Hepatocyte (in vitro differentiated cells): ENCODE measurements around the gene TRRAP. TPM values are rescaled to one million over a fixed set of nuclear protein-coding genes. Genes with fewer than 3 reads are reported as not detected.

Experiments
- DNase-seq: peaks from one replicate; pipeline ENCODE4 v3.0.0-alpha.2; 2016; ENCODE audit warnings: low spot score
- H2AFZ ChIP-seq: fragments of 200-600 bp; sonication (generic); 2 replicates; pipeline ENCODE4 v1.6.0; 2016; ENCODE audit warnings: antibody characterized with exemption, mild to moderate bottlenecking
- H3K27ac ChIP-seq: fragments of 200-600 bp; sonication (generic); 2 replicates; pipeline ENCODE4 v1.5.1; 2016; ENCODE audit warnings: mild to moderate bottlenecking
- H3K27me3 ChIP-seq: fragments of 200-600 bp; sonication (generic); 2 replicates; pipeline ENCODE4 v1.6.1; 2016
- H3K36me3 ChIP-seq: fragments of 200-600 bp; sonication (generic); replicated peaks from 2 replicates; pipeline ENCODE4 v1.5.1; 2016; ENCODE audit warnings: low read depth; ENCODE audit not compliant: insufficient read depth
- H3K4me1 ChIP-seq: fragments of 200-600 bp; sonication (generic); 2 replicates; pipeline ENCODE4 v1.5.1; 2016; ENCODE audit warnings: mild to moderate bottlenecking, moderate library complexity; ENCODE audit not compliant: insufficient read depth
- H3K4me2 ChIP-seq: fragments of 200-600 bp; sonication (generic); 2 replicates; pipeline ENCODE4 v1.6.0; 2016
- H3K4me3 ChIP-seq: fragments of 200-600 bp; sonication (generic); 2 replicates; pipeline ENCODE4 v1.5.1; 2016; ENCODE audit warnings: mild to moderate bottlenecking
- H3K79me2 ChIP-seq: fragments of 200-600 bp; sonication (generic); 2 replicates; pipeline ENCODE4 v1.6.0; 2017; ENCODE audit warnings: mild to moderate bottlenecking
- H3K9me2 ChIP-seq: fragments of 200-600 bp; sonication (generic); replicated peaks from 2 replicates; pipeline ENCODE4 v1.6.0; 2017; ENCODE audit warnings: mild to moderate bottlenecking; ENCODE audit not compliant: insufficient read depth
- H3K9me3 ChIP-seq: fragments of 200-600 bp; sonication (generic); 2 replicates; pipeline ENCODE4 v1.5.1; 2016; ENCODE audit warnings: low read depth, mild to moderate bottlenecking
- H4K20me1 ChIP-seq: fragments of 200-600 bp; sonication (generic); 2 replicates; pipeline ENCODE4 v1.6.0; 2016; ENCODE audit warnings: mild to moderate bottlenecking; ENCODE audit not compliant: insufficient read depth, poor library complexity, severe bottlenecking
- CTCF ChIP-seq: fragments of 200-600 bp; sonication (generic); IDR thresholded peaks from 2 replicates; pipeline ENCODE4 v1.5.1; 2016; ENCODE audit warnings: antibody characterized with exemption, mild to moderate bottlenecking; ENCODE audit not compliant: poor library complexity
- EZH2 ChIP-seq: fragments of 200-600 bp; sonication (generic); IDR thresholded peaks from 2 replicates; pipeline ENCODE4 v1.6.1; 2016; ENCODE audit warnings: antibody characterized with exemption, mild to moderate bottlenecking, borderline replicate concordance
- EZH2phosphoT487 ChIP-seq: fragments of 200-600 bp; sonication (generic); IDR thresholded peaks from one replicate; pipeline ENCODE4 v1.6.1; 2018; ENCODE audit warnings: antibody characterized with exemption, mild to moderate bottlenecking, low read depth, moderate library complexity; ENCODE audit not compliant: unreplicated experiment, severe bottlenecking
- WGBS: methylation state at CpG from one replicate; pipeline ENCODE4 v1.1.6; 2016; ENCODE audit warnings: low lambda C conversion rate; ENCODE audit errors: missing lambda C conversion rate; 5-methylcytosine and 5-hydroxymethylcytosine counted together
- polyA plus RNA-seq: library from polyadenylated mRNA; unstranded; fragments of >200 nt; fragmentation: Nextera tagmentation; extraction: Ambion mirVana; gene quantifications from 2 replicates; pipeline ENCODE4 v1.2.1, GENCODE V29; 2016
- total RNA-seq: library from RNA; depleted of rRNA; stranded (reverse); fragments of >200 nt; gene quantifications from 2 replicates; pipeline ENCODE4 v1.2.3, GENCODE V29; 2014

The TRRAP gene
- total and polyA plus RNA-seq, 2 experiments from 2014 or later = 6.1 to 25.1 TPM

- Histone ChIP-seq H3K27me3 (no peaks in the 10 kb centered on the region), H3K79me2 (no peaks in the 10 kb centered on the region), H3K4me1 (no peaks in the 10 kb centered on the region), H3K4me3 (no peak overlapping the region), H3K36me3 (peaks cover 7% of the 10 kb centered on the region), H3K4me2 (no peak overlapping the region), H2AFZ (no peak overlapping the region), H3K9me3 (no peaks in the 10 kb centered on the region), H4K20me1 (no peaks in the 10 kb centered on the region), H3K9me2 (no peaks in the 10 kb centered on the region), H3K27ac (no peak overlapping the region)
- TF ChIP-seq CTCF (no peak), EZH2phosphoT487 (no peak), EZH2 (no peak)
- 94% methylated on average over 17 of the region's 17 CpGs for WGBS
- DNase-seq = no peak
These were observed 96.8 kb downstream of the TRRAP start for GRCh38 chr7:98974906-98975816.

GRCh38 chr7:98976396-98977185, 98.3 kb downstream of the TRRAP start:
- H4K20me1 ChIP-seq = no peaks in the 10 kb centered on the region
- no peak overlapping the region for H2AFZ ChIP-seq
- DNase-seq = no peak
- H3K27me3 ChIP-seq = no peaks in the 10 kb centered on the region
- no peaks in the 10 kb centered on the region for H3K9me2 ChIP-seq
- H3K4me3 ChIP-seq = no peak overlapping the region
- peaks cover 7% of the 10 kb centered on the region for H3K36me3 ChIP-seq
- H3K4me1 ChIP-seq = no peaks in the 10 kb centered on the region
- no peak for TF ChIP-seq EZH2
- TF ChIP-seq EZH2phosphoT487 = no peak
- no peak for TF ChIP-seq CTCF
- H3K27ac ChIP-seq = no peak overlapping the region
- H3K9me3 ChIP-seq = no peaks in the 10 kb centered on the region
- no peak overlapping the region for H3K4me2 ChIP-seq
- H3K79me2 ChIP-seq = no peaks in the 10 kb centered on the region
- 97% methylated on average over 29 of the region's 30 CpGs for WGBS

- H3K36me3 ChIP-seq = no peaks in the 10 kb centered on the region
- TF ChIP-seq CTCF (no peak), EZH2phosphoT487 (no peak), EZH2 (no peak)
These were observed 100.3 kb downstream of the TRRAP start for GRCh38 chr7:98978672-98979071.

More at GRCh38 chr7:98978672-98979071, 100.3 kb downstream of the TRRAP start:
- no peak overlapping the region for H3K4me3 ChIP-seq
- H3K27ac ChIP-seq = no peak overlapping the region
- H3K4me2 ChIP-seq = no peak overlapping the region
- DNase-seq = no peak
- H3K79me2 ChIP-seq = no peaks in the 10 kb centered on the region
- no peaks in the 10 kb centered on the region for H3K9me2 ChIP-seq
- no peak overlapping the region for H2AFZ ChIP-seq
- WGBS = 94% methylated on average over 9 of the region's 9 CpGs
- H3K27me3 ChIP-seq = no peaks in the 10 kb centered on the region
- no peaks in the 10 kb centered on the region for H4K20me1 ChIP-seq
- H3K9me3 ChIP-seq = no peaks in the 10 kb centered on the region
- H3K4me1 ChIP-seq = no peaks in the 10 kb centered on the region
